Endothelial cell of umbilical vein (primary cell): ENCODE data around the gene CLVS2.

Source experiments
- EZH2 ChIP-seq: IDR thresholded peaks from 2 replicates; pipeline ENCODE4 v1.6.1; 2012; ENCODE audit warnings: borderline replicate concordance, low read depth, mild to moderate bottlenecking, moderate library complexity, low read length, inconsistent platforms; ENCODE audit not compliant: severe bottlenecking
- FOS ChIP-seq: IDR thresholded peaks from 2 replicates; pipeline ENCODE4 v1.6.1; 2011; ENCODE audit warnings: mild to moderate bottlenecking, low read length, moderate library complexity, borderline replicate concordance; ENCODE audit not compliant: insufficient read depth
- POLR2A ChIP-seq: IDR thresholded peaks from 2 replicates; pipeline ENCODE4 v1.6.1; 2012; ENCODE audit warnings: low read depth, mild to moderate bottlenecking, control low read depth, low read length
- TF ChIP-seq, protein P1 (sequence below), 2 donors: IDR thresholded peaks; 1 replicate in 1 of 2; 2 replicates in 1 of 2; pipeline ENCODE4 v1.5.1; 2011; ENCODE audit warnings: low read length in 2 of 2, mild to moderate bottlenecking in 2 of 2, moderate library complexity in 2 of 2, control low read depth in 1 of 2, inconsistent platforms in 1 of 2, low read depth in 1 of 2; ENCODE audit not compliant: insufficient read depth in 1 of 2; ENCODE audit errors: extremely low read depth in 1 of 2

DNA sequence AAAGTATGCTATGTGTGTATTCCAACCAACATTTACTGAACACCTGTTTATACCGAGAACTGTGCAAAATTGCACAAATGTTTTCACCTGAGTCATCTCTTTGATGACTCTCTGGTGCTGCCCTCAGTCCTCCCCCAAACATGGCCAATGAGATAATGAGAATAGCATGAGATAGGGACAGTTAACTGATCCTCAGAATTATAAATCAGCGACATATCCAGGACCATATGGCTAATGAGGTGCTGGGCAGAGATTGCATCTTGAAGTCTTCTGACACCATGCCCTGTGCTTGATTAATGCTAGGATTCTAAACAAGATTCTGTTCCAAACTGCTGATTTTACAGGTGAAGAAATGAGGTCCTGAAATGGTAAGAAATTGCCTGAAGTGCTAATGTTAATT, 13.0 kb downstream of the CLVS2 start:
- TF ChIP-seq EZH2 (no peak), FOS (no peak), POLR2A (no peak)
- TF ChIP-seq, protein P1, sequence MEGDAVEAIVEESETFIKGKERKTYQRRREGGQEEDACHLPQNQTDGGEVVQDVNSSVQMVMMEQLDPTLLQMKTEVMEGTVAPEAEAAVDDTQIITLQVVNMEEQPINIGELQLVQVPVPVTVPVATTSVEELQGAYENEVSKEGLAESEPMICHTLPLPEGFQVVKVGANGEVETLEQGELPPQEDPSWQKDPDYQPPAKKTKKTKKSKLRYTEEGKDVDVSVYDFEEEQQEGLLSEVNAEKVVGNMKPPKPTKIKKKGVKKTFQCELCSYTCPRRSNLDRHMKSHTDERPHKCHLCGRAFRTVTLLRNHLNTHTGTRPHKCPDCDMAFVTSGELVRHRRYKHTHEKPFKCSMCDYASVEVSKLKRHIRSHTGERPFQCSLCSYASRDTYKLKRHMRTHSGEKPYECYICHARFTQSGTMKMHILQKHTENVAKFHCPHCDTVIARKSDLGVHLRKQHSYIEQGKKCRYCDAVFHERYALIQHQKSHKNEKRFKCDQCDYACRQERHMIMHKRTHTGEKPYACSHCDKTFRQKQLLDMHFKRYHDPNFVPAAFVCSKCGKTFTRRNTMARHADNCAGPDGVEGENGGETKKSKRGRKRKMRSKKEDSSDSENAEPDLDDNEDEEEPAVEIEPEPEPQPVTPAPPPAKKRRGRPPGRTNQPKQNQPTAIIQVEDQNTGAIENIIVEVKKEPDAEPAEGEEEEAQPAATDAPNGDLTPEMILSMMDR (IDR thresholded peaks at IDR 0.05; ENCODE audit: extremely low read depth in 1 of 2, insufficient read depth in 1 of 2, low read depth in 1 of 2, low read length in 2 of 2), result no peak
